HCT116 (cell line): ENCODE measurements around the gene MUC4.

Experiments used
- CTCF ChIP-seq, 3 experiments: fragments of 200-600 bp in 1 of 3; sonication (generic) in 1 of 3; IDR thresholded peaks in 2 of 3; conservative IDR thresholded peaks in 1 of 3; 2 replicates each; pipeline ENCODE4 v1.5.1; 2012 to 2017; ENCODE audit warnings: low read depth in 2 of 3, low read length in 2 of 3, antibody characterized with exemption in 1 of 3, borderline replicate concordance in 1 of 3, control low read depth in 1 of 3, mild to moderate bottlenecking in 1 of 3, mixed read lengths in 1 of 3, mixed run types in 1 of 3, moderate library complexity in 1 of 3; ENCODE audit not compliant: insufficient read depth in 1 of 3
- POLR2A ChIP-seq: IDR thresholded peaks from 2 replicates; pipeline ENCODE4 v1.7.0; 2011; ENCODE audit warnings: borderline replicate concordance; ENCODE audit not compliant: insufficient read depth, insufficient read length; ENCODE audit errors: extremely low read depth
- REST ChIP-seq: IDR thresholded peaks from 2 replicates; pipeline ENCODE4 v1.6.1; 2012; ENCODE audit warnings: low read depth
- ZFX ChIP-seq: fragments of 450-650 bp; IDR thresholded peaks from 2 replicates; pipeline ENCODE4 v1.6.1; 2017
- ZNF274 ChIP-seq: fragments of 200-500 bp; sonication (Bioruptor generic); IDR thresholded peaks from 2 replicates; pipeline ENCODE4 v1.6.1; 2014; ENCODE audit warnings: mild to moderate bottlenecking, low read depth, low read length, inconsistent platforms

GRCh38 chr3:195844671-195845218 is 33.0 kb upstream of the MUC4 start:
- TF ChIP-seq ZNF274 (no peak), CTCF (IDR thresholded peaks at IDR 0.05 in 2 of 3, conservative IDR thresholded peaks at IDR 0.05 in 1 of 3; ENCODE audit: borderline replicate concordance in 1 of 3, insufficient read depth in 1 of 3, low read depth in 2 of 3, low read length in 2 of 3) (no peak), REST (no peak), POLR2A (no peak), ZFX (no peak)
